C4-2B (cell line): ENCODE results near the gene PCDHGB4.
"Not testable (repeated sequence)": the region's sequence is repeated elsewhere in the genome, so short reads cannot be mapped to it uniquely, and the experiment has no call there.

ENCODE experiments used
- CTCF ChIP-seq: fragments of 450-650 bp; conservative IDR thresholded peaks from 2 replicates; pipeline ENCODE4 v1.5.1; 2017; ENCODE audit warnings: mild to moderate bottlenecking
- ZFX ChIP-seq: fragments of 450-650 bp; IDR thresholded peaks from 2 replicates; pipeline ENCODE4 v1.6.1; 2017

DNA sequence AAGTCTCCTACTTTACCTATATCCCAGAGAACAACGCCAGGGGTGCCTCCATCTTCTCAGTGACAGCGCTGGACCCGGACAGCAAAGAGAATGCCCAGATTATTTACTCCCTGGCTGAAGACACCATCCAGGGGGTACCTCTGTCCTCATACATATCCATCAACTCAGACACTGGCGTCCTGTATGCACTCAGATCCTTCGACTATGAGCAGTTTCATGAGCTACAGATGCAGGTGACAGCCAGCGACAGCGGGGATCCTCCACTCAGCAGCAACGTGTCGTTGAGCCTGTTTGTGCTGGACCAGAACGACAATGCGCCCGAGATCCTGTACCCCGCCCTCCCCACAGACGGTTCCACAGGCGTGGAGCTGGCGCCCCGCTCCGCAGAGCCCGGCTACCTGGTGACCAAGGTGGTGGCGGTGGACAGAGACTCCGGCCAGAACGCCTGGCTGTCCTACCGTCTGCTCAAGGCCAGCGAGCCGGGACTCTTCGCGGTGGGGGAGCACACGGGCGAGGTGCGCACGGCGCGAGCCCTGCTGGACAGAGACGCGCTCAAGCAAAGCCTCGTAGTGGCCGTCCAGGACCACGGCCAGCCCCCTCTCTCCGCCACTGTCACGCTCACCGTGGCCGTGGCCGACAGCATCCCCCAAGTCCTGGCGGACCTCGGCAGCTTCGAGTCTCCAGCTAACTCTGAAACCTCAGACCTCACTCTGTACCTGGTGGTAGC, 27.2 kb downstream of the PCDHGB4 start:
- TF ChIP-seq CTCF, ZFX: not testable (repeated sequence)
